LNCaP clone FGC (cell line): ENCODE measurements around the gene LAPTM5.

Experiments used
- DNase-seq: peaks from one replicate; pipeline ENCODE4 v3.0.0-alpha.2; 2011; ENCODE audit warnings: low read depth
- H3K4me3 ChIP-seq: 2 replicates; pipeline ENCODE4 v1.5.1; 2011; ENCODE audit warnings: mild to moderate bottlenecking, low read depth, low read length, control low read depth
- CTCF ChIP-seq: IDR thresholded peaks from 2 replicates; pipeline ENCODE4 v1.5.1; 2012; ENCODE audit warnings: mild to moderate bottlenecking; ENCODE audit not compliant: control insufficient read depth, insufficient read depth; ENCODE audit errors: extremely low read depth

Gene LAPTM5

GRCh38 chr1:30786264-30786991, 28.9 kb upstream of the LAPTM5 start:
- TF ChIP-seq CTCF = no peak
- H3K4me3 ChIP-seq = no peak overlapping the region
- no peak for DNase-seq

DNA sequence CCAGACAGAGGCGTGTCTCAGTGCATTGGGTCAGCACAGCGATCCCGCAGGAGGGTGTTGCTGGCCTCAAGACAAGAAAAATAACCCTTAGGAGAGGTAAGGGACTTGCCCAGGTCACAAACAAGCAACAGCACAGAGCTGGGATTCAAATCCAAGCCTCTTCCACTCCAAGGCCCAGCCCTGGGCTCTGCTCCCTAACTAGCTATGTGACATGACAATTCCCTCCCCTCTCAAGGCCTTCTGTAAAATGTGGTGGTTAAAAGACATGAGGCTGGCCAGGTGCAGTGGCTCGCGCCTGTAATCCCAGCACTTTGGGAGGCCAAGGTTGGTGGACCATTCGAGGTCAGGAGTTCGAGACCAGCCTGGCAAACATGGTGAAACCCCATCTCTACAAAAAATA, 28.1 kb upstream of the LAPTM5 start:
- H3K4me3 ChIP-seq = no peak overlapping the region
- no peak for TF ChIP-seq CTCF
- no peak for DNase-seq

DNA sequence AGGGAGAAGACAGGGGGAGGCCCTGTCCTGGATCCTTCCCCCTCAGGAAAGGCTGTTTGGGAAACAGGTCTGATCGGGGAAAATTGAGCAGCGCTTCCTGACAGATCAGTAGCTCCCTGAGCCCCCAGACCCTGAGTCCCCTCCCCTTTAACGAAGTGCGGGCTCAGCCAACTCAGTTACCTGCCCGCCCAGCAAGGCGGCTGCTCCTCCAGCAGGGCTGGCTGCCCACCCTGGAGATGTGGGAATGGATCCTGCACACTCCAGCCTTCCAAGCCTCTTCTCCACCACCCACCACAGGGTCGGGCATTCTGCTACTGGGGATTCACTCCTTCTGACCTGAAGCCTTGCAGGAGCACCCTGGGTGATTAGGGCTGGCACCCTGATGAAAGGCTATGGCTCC, 27.6 kb upstream of the LAPTM5 start:
- no peak overlapping the region for H3K4me3 ChIP-seq
- no peak for TF ChIP-seq CTCF
- no peak for DNase-seq

DNA sequence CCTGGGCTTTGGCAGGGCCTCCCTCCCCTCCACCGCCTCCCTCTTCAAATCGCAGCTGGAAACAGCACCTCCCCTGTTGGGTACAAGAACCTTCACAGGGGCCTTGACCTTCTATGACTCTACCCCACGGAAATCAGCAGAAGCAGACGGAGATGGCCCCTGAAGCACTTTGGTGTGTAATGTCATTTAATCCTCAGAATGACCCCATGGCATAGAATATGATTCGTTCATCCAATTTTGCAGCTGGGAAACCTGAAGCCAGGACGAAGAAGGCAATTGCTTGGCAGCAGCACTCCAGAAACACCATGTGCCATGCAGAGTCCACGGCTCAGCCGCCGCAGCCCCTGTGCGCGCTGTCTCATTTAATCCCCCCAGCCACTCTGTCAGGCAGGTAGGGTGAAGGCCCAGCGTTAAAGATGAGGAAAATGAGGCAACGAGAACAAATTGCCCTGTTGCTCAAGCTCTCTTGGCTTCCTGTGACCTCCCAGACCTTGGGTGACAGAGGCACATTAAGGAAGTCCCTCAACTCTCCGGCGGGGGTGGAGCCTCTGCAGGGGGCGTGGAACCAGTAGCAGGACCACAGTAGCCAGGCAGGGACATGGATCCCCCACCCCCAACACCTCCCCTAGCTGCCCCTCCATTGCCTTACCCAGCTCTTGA, 25.8 kb upstream of the LAPTM5 start:
- H3K4me3 ChIP-seq = no peak overlapping the region
- TF ChIP-seq CTCF = no peak
- no peak for DNase-seq

DNA sequence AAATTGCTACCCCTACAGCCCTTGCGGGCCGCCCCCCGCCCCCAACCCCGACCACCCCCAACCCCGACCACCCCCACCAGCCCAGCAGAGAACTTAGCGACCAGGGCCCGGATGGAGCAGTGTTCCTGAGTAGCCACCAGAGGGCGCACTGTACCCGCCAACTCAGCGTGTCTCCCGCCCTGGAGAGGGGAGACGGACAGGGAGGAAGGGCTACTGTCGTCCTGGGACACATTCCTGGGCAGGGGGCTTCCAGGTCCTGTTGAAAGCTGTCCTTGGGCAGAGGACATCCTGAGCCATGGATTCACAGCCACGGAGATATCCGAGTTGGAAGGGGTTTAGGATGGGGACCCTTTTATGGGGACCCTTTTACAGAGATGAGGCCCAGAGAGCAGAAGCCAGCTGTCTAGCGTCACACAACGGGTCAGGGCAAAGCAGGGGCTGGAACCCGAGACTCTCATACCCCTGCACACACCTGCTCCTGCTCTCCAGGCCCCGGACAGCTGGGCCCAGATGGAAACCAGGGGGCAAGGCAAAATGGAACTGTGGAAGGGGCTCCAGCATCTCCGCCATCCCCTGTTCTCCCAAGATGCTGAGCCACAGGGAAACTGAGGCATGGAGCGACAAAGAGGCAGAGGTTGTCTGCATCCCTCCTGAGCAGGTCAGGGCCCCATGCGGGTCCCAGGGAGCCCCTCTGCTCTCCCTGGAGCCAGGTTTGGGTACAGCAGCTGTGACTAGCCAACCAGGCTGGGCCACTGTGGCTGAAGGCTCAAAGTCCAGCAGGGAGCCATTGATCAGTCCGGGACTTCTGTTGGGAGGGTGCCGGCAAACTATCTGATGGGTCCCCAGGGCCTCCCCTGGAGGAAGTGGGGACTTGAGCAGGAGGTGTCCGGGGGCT, 25.0 kb upstream of the LAPTM5 start:
- no peak for DNase-seq
- peak; percentile 88 for TF ChIP-seq CTCF
- no peak overlapping the region for H3K4me3 ChIP-seq

- TF ChIP-seq CTCF = no peak
- no peak for DNase-seq
These were observed 24.3 kb upstream of the LAPTM5 start for GRCh38 chr1:30781906-30782305.

More at GRCh38 chr1:30781906-30782305, 24.3 kb upstream of the LAPTM5 start:
- no peak overlapping the region for H3K4me3 ChIP-seq
